Activated naive CD4-positive, alpha-beta T cell treated with anti-CD3 and anti-CD28 coated beads for 36 hours (primary cell): ENCODE results near the gene FLT3LG. TPM values are rescaled to one million over a fixed set of nuclear protein-coding genes. Genes with fewer than 3 reads are reported as not detected.

Experiments used
- CTCF ChIA-PET: fragments of 350-600 bp; sonication (Branson Sonifier 250); formaldehyde crosslinking; loops from one replicate; lab custom pipeline; 2021; ENCODE audit warnings: antibody characterized with exemption; lab: Charles Lee
- DNase-seq: peaks from one replicate; pipeline ENCODE4 v3.0.0-alpha.2; 2020
- H3K27ac Mint-ChIP-seq: one replicate; pipeline ENCODE4 v1.8.0; 2021; ENCODE audit warnings: mild to moderate bottlenecking, mixed read lengths
- H3K27me3 Mint-ChIP-seq: one replicate; pipeline ENCODE4 v1.8.0; 2021; ENCODE audit warnings: low read depth, mixed read lengths
- H3K36me3 Mint-ChIP-seq: one replicate; pipeline ENCODE4 v1.8.0; 2021; ENCODE audit warnings: low read depth, mixed read lengths
- H3K4me1 Mint-ChIP-seq: one replicate; pipeline ENCODE4 v1.8.0; 2021; ENCODE audit warnings: low read depth, mixed read lengths
- H3K4me3 Mint-ChIP-seq: one replicate; pipeline ENCODE4 v1.8.0; 2021; ENCODE audit warnings: mild to moderate bottlenecking, moderate library complexity, mixed read lengths
- H3K9me3 Mint-ChIP-seq: one replicate; pipeline ENCODE4 v1.8.0; 2021; ENCODE audit warnings: mixed read lengths
- intact Hi-C: fragments of 100-400 bp; cut with micrococcal nuclease; formaldehyde crosslinking; loops from one replicate; pipeline ENCODE4 v1.15.1; 2023
- total RNA-seq, 2 experiments: library from RNA; stranded (reverse); gene quantifications; one replicate each; pipeline ENCODE4 v1.2.3, GENCODE V29; 2021

The FLT3LG gene
- total RNA-seq, 2 experiments from 2014 or later, result 23.9 to 28.4 TPM

DNA sequence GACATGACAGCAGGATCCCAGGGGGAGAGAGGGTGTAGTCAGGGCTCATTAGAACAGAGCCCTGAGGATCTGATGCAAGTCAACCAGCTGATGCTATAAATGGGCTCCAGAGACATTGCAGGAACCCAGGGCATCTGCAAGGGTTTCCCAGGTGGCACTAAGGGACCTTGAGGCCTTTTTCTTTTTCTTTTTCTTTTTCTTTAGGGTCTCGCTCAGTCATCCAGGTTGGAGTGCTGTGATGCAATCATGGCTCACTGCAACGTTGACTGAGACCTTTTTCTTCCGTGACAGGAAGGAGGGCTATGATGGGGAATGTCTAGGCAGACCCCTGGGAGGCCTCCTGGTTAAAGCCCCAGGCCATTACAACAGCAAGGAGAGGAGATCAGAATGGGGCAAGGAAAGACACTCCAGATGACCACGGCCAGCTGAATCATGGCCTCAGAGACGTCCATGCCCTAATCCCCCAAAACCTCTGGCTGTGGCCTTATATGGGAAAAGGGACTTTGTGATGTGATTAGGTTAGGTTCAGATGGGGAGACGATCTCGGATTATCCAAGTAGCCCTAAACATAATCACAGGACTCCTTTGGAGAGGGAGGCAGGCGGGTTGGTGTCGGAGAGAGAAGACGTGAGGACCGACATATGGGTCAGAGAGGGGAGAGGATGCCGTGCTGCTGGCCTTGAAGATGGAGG is 33.9 kb downstream of the FLT3LG start:
- no peaks in the 10 kb centered on the region for H3K9me3 Mint-ChIP-seq
- intact Hi-C loops, result no loop called here

DNA sequence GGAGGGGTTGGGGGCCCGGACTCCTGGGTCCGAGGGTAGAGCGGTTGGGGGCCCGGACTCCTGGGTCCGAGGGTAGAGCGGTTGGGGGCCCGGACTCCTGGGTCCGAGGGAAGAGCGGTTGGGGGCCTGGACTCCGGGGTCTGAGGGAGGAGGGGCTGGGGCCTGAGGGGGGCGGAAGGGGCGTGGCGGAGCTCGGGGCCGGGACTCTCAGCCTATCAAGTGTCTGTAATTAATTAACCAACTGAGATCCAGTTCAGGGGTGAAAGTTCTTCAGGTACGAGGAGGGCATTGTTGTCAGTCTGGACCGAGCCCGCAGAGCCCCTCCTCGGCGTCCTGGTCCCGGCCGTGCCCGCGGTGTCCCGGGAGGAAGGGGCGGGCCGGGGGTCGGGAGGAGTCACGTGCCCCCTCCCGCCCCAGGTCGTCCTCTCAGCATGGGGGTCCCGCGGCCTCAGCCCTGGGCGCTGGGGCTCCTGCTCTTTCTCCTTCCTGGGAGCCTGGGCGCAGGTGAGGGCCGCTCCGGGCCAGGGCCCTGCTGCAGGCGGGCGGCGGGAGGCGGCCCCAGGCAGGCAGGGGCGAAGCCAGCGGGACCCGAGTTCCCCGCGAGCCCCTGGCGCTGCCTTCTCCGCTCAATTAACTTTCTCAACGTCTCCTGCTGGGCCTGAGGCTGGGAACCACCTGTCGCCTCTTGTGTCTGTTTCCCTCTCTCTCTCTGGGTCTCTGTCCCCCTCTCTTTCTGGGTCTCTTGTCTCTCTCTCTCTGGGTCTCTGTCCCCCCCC is 39.1 kb downstream of the FLT3LG start:
- Mint-ChIP-seq H3K4me1 (peaks cover 27% of the 10 kb centered on the region), H3K27ac (no peak overlapping the region), H3K9me3 (no peaks in the 10 kb centered on the region), H3K4me3 (peak overlapping the region; percentile 70), H3K27me3 (no peaks in the 10 kb centered on the region), H3K36me3 (no peaks in the 10 kb centered on the region)
- peak; percentile 42 for DNase-seq
- intact Hi-C loops, result no loop called here
- CTCF ChIA-PET, result interaction anchor here (1.2 to 2.5 kb wide), 6 partner anchors 8 to 57 kb away, joined by 3 to 17 read pairs (median 6); partner anchors contain the start of gene FLT3LG

More for the DNA sequence above, 33.9 kb downstream of the FLT3LG start:
- no peak for DNase-seq
- Mint-ChIP-seq H3K36me3 (no peaks in the 10 kb centered on the region), H3K27me3 (no peaks in the 10 kb centered on the region), H3K27ac (no peak overlapping the region), H3K4me3 (no peak overlapping the region), H3K4me1 (peaks cover 19% of the 10 kb centered on the region)
- CTCF ChIA-PET, result interaction anchor here (1.4 to 7.8 kb wide), 2 partner anchors 53 to 164 kb away, joined by 4 to 60 read pairs; no protein-coding TSS in a partner anchor

DNA sequence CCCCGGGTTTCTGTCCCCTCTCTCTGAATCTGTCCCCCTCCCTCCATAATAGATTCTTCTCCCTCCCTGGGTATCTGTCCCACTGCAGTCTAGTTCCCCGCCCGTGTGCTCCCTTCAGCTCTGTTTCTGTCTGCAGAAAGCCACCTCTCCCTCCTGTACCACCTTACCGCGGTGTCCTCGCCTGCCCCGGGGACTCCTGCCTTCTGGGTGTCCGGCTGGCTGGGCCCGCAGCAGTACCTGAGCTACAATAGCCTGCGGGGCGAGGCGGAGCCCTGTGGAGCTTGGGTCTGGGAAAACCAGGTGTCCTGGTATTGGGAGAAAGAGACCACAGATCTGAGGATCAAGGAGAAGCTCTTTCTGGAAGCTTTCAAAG is 39.7 kb downstream of the FLT3LG start:
- intact Hi-C loops, result no loop called here
- Mint-ChIP-seq H3K27ac (no peak overlapping the region), H3K27me3 (no peaks in the 10 kb centered on the region), H3K36me3 (no peaks in the 10 kb centered on the region), H3K4me1 (peaks cover 27% of the 10 kb centered on the region), H3K9me3 (no peaks in the 10 kb centered on the region), H3K4me3 (peak overlapping the region; percentile 70)
- CTCF ChIA-PET, result interaction anchor here (0.5 to 2.5 kb wide), 7 partner anchors 9 to 108 kb away, joined by 3 to 17 read pairs (median 6); partner anchors contain the start of gene FLT3LG
- no peak for DNase-seq

DNA sequence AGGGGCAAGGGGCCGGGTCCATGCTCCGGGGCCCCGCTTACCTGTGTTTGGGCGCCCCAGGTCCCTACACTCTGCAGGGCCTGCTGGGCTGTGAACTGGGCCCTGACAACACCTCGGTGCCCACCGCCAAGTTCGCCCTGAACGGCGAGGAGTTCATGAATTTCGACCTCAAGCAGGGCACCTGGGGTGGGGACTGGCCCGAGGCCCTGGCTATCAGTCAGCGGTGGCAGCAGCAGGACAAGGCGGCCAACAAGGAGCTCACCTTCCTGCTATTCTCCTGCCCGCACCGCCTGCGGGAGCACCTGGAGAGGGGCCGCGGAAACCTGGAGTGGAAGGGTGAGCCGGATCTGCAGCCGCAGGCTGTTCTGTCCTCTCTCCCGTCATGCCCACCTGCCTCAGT is 40.1 kb downstream of the FLT3LG start:
- intact Hi-C loops, result no loop called here
- H3K27ac Mint-ChIP-seq, result no peak overlapping the region

DNA sequence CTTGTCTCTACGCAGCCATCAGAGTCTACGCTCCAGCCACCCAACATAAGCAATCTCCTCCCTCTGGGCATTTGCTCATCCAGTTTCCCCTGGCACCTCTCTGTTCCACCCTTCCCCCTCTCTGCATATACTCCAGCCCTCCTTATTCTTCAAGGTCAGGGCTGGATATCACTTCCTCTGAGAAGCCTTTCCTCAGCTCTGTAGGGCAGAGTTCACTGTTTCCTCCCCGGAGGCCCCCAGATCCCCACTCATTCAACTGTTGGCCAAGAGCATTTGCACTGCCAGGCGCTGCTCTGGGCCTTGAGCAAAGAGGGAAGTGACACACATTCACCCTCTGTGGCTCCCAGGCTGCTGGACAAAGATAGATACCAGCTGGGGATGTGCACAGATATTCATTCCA is 41.8 kb downstream of the FLT3LG start:
- Mint-ChIP-seq H3K4me3 (no peak overlapping the region), H3K36me3 (no peaks in the 10 kb centered on the region), H3K27me3 (no peaks in the 10 kb centered on the region), H3K4me1 (peaks cover 29% of the 10 kb centered on the region), H3K9me3 (no peaks in the 10 kb centered on the region), H3K27ac (no peak overlapping the region)
- CTCF ChIA-PET, result interaction anchor here (0.9 to 2.5 kb wide), 3 partner anchors 31 to 54 kb away, joined by 4 to 10 read pairs (median 4); no protein-coding TSS in a partner anchor
- intact Hi-C loops, result no loop called here
- no peak for DNase-seq

More for the DNA sequence above, 40.1 kb downstream of the FLT3LG start:
- Mint-ChIP-seq H3K4me1 (peaks cover 27% of the 10 kb centered on the region), H3K36me3 (no peaks in the 10 kb centered on the region), H3K27me3 (no peaks in the 10 kb centered on the region), H3K9me3 (no peaks in the 10 kb centered on the region), H3K4me3 (peak overlapping the region; percentile 70)
- CTCF ChIA-PET, result interaction anchor here (0.5 to 2.5 kb wide), 8 partner anchors 8 to 108 kb away, joined by 3 to 17 read pairs (median 5); partner anchors contain the start of gene FLT3LG
- no peak for DNase-seq

DNA sequence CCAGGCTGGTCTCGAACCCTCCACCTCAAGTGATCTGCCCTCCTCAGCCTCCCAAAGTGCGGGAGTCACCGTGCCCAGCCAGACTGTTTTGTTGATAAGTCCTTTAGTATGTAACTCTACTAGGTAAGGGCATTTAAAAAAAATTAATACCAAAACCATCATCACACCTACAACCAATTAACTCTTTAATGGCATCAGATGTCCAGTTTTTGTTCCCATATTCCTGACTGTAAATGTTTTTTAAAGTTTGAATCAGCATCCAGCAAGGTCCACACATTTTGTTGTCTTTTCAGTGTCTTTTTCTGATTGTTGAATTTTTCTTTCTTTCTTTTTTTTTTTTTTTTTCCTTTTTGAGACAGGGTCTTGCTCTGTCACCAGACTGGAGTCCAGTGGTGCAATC is 44.0 kb downstream of the FLT3LG start:
- Mint-ChIP-seq H3K4me3 (no peak overlapping the region), H3K9me3 (no peaks in the 10 kb centered on the region), H3K4me1 (peaks cover 15% of the 10 kb centered on the region), H3K27me3 (no peaks in the 10 kb centered on the region), H3K27ac (no peak overlapping the region), H3K36me3 (no peaks in the 10 kb centered on the region)
- no peak for DNase-seq
- CTCF ChIA-PET, result interaction anchor here (0.6 to 0.8 kb wide), 3 partner anchors 16 to 53 kb away, joined by 3 to 9 read pairs (median 4); no protein-coding TSS in a partner anchor
- intact Hi-C loops, result no loop called here

DNA sequence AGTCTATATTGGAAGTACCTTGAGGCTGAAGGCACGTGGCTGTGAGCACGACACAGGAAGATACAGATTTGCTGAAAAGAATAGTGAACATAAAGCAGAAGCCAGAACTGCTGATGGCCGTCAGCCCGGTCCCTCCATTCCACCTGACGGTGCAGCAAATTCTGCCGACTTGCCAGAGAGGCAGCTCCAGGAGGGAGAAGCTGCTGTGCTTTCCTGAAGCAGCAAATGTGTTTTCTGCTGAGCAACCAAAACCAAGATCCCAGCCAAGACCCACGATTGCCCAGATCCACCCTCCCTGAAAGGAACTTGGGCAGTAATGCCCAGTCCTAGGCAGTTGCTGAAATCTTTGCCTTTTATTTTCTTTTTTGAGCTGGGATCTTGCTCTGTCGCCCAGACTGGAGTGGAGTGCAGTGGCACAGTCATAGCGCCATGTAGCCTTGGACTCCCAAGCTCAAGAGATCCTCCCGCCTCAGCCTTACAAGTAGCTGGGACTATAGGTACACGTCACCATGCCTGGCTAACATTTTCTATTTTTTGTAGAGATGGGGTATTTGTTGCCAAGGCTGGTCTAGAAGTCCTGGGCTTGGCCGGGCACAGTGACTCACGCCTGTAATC is 46.8 kb downstream of the FLT3LG start:
- H3K27me3 Mint-ChIP-seq, result no peaks in the 10 kb centered on the region
- CTCF ChIA-PET, result interaction anchor here (0.6 to 1.7 kb wide), 3 partner anchors 12 to 48 kb away, joined by 3 to 6 read pairs (median 4); no protein-coding TSS in a partner anchor
- no peak overlapping the region for H3K4me3 Mint-ChIP-seq
- H3K27ac Mint-ChIP-seq, result no peak overlapping the region
- DNase-seq, result no peak
- intact Hi-C loops, result no loop called here
- no peaks in the 10 kb centered on the region for H3K36me3 Mint-ChIP-seq
- peaks cover 3% of the 10 kb centered on the region for H3K4me1 Mint-ChIP-seq
- H3K9me3 Mint-ChIP-seq, result no peaks in the 10 kb centered on the region

DNA sequence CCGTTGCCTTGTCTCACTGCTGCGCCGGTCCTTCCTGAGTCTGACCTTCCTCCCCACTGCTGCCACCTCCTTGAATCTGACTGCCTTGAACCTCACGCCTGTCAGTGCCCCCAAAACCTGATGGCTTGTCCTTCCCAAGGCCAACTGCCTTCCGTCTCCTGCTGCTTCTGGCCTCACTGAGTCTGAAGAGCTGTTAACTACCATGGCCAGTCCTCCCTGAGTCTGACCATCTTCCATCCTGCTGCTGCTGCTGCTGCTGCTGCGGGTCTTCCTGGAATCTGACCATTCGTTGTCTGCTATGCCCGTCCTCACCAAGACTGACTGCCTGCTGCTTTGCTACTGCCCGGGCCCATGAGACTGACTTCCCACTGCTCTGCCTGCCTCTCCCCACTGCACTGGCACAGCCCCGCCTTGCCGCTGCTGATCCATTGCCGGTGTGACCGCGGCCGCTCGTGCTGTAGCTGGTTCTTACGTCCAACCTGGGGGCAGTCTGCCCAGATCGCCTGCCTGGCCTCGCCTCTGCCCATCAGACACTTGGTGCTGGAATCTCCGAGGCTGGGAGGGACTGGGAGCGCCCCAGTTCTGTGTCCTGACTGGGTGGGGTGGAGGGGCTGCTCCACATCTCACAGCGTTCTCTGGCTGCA is 50.9 kb downstream of the FLT3LG start:
- Mint-ChIP-seq H3K4me3 (no peak overlapping the region), H3K36me3 (no peaks in the 10 kb centered on the region), H3K9me3 (no peaks in the 10 kb centered on the region)

DNA sequence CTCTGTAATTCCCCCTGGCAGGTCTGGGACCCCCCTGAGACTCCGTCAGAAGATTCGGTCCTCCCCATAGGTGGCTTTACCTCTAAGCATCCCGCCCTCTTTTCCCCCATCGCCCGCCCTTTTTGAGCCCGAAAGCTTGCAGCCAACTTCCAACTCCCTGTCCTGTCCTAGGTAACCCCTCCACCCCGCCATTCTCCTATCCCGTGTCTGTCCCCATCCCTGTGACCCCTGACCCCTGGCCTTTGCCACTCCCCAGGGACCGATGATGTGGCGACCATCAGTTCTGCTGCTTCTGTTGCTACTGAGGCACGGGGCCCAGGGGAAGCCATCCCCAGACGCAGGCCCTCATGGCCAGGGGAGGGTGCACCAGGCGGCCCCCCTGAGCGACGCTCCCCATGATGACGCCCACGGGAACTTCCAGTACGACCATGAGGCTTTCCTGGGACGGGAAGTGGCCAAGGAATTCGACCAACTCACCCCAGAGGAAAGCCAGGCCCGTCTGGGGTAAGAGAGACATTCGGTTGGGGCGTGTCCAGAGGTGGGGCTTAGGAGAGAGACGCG is 54.3 kb downstream of the FLT3LG start:
- DNase-seq, result no peak
- Mint-ChIP-seq H3K4me3 (peak overlapping the region; percentile 68), H3K36me3 (no peaks in the 10 kb centered on the region), H3K27ac (no peak overlapping the region), H3K27me3 (no peaks in the 10 kb centered on the region), H3K4me1 (peaks cover 21% of the 10 kb centered on the region), H3K9me3 (no peaks in the 10 kb centered on the region)
- intact Hi-C loops, result no loop called here
- CTCF ChIA-PET, result interaction anchor here (0.5 to 1.3 kb wide), 5 partner anchors 14 to 43 kb away, joined by 3 to 9 read pairs (median 3); no protein-coding TSS in a partner anchor

More for the DNA sequence above, 50.9 kb downstream of the FLT3LG start:
- intact Hi-C loops, result no loop called here
- no peak overlapping the region for H3K27ac Mint-ChIP-seq
- H3K4me1 Mint-ChIP-seq, result peaks cover 14% of the 10 kb centered on the region
- CTCF ChIA-PET, result interaction anchor here (0.5 to 0.7 kb wide), 2 partner anchors 46 to 106 kb away, joined by 3 to 4 read pairs; no protein-coding TSS in a partner anchor
- H3K27me3 Mint-ChIP-seq, result no peaks in the 10 kb centered on the region
- DNase-seq, result no peak

DNA sequence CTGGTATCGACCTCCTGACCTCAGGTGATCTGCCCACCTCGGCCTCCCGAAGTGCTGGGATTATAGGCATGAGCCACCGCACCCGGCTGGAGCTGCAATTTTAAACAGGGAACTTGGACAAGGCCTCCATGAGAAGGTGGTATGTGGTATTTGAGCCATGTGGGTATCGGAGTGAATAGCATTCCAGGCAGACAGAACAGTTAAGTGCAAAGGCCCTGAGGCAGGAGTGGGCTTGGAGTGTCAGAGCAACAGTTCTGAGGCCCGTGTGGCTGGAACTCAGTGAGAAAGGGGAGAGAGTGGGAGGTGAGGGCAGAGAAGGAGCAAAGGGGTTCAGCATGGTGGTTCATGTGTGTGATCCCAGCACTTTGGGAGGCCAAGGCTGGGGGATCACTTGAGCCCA is 56.7 kb downstream of the FLT3LG start:
- CTCF ChIA-PET, result interaction anchor here (0.5 to 1.5 kb wide), 5 partner anchors 17 to 142 kb away, joined by 3 to 9 read pairs (median 4); no protein-coding TSS in a partner anchor
- intact Hi-C loops, result no loop called here
- Mint-ChIP-seq H3K4me3 (no peak overlapping the region), H3K27ac (no peak overlapping the region), H3K36me3 (no peaks in the 10 kb centered on the region), H3K27me3 (no peaks in the 10 kb centered on the region), H3K4me1 (peaks cover 35% of the 10 kb centered on the region), H3K9me3 (no peaks in the 10 kb centered on the region)
- DNase-seq, result no peak
